Karpas-422 (cell line): ENCODE data around the gene SSH2. TPM values are rescaled to one million over a fixed set of nuclear protein-coding genes. Genes with fewer than 3 reads are reported as not detected.
"Not testable (repeated sequence)": the region's sequence is repeated elsewhere in the genome, so short reads cannot be mapped to it uniquely, and the experiment has no call there.

Source experiments
- DNase-seq: peaks from one replicate; pipeline ENCODE4 v3.0.0-alpha.2; 2015
- H2AFZ ChIP-seq: fragments of 200-600 bp; sonication (generic); 2 replicates; pipeline ENCODE4 v1.6.1; 2014; ENCODE audit warnings: antibody characterized with exemption, low read length, mixed read lengths
- H3K27ac ChIP-seq: fragments of 200-600 bp; sonication (generic); 2 replicates; pipeline ENCODE4 v1.5.1; 2014; ENCODE audit warnings: mild to moderate bottlenecking, low read length, moderate library complexity
- H3K27me3 ChIP-seq: fragments of 200-600 bp; sonication (generic); 2 replicates; pipeline ENCODE4 v1.6.1; 2014; ENCODE audit warnings: low read length, mixed read lengths
- H3K36me3 ChIP-seq: fragments of 200-600 bp; sonication (generic); 2 replicates; pipeline ENCODE4 v1.6.1; 2014; ENCODE audit warnings: low read length, mixed read lengths; ENCODE audit not compliant: insufficient read depth
- H3K4me1 ChIP-seq: fragments of 200-600 bp; sonication (generic); 2 replicates; pipeline ENCODE4 v1.6.1; 2014; ENCODE audit warnings: mild to moderate bottlenecking, low read length, mixed read lengths
- H3K4me2 ChIP-seq: fragments of 200-600 bp; sonication (generic); 2 replicates; pipeline ENCODE4 v1.6.1; 2014; ENCODE audit warnings: low read length, low read depth, mild to moderate bottlenecking; ENCODE audit not compliant: poor library complexity, severe bottlenecking
- H3K4me3 ChIP-seq: fragments of 200-600 bp; sonication (generic); 2 replicates; pipeline ENCODE4 v1.5.1; 2014; ENCODE audit warnings: mild to moderate bottlenecking, antibody characterized with exemption, low read length, mixed read lengths
- H3K79me2 ChIP-seq: fragments of 200-600 bp; sonication (generic); 2 replicates; pipeline ENCODE4 v1.6.1; 2014; ENCODE audit warnings: mild to moderate bottlenecking, low read length, mixed read lengths
- H3K9ac ChIP-seq: fragments of 200-600 bp; sonication (generic); 2 replicates; pipeline ENCODE4 v1.6.0; 2014; ENCODE audit warnings: low read length
- H3K9me2 ChIP-seq: fragments of 200-600 bp; sonication (generic), shearing (Covaris generic); replicated peaks from 2 replicates; pipeline ENCODE4 v1.6.0; 2014; ENCODE audit warnings: mild to moderate bottlenecking, low read length, moderate library complexity; ENCODE audit not compliant: insufficient read depth
- H3K9me3 ChIP-seq: fragments of 300-700, 200-600 bp; sonication (generic); 2 replicates; pipeline ENCODE4 v1.6.1; 2014; ENCODE audit warnings: low read length, mixed read lengths
- H4K20me1 ChIP-seq: fragments of 200-600 bp; sonication (generic); 2 replicates; pipeline ENCODE4 v1.6.1; 2014; ENCODE audit warnings: mild to moderate bottlenecking, antibody characterized with exemption, low read length, low read depth; ENCODE audit not compliant: insufficient read depth
- total RNA-seq: library from RNA; depleted of rRNA; stranded (reverse); fragments of >200 nt; shearing (Covaris generic); gene quantifications from 2 replicates; pipeline ENCODE4 v1.2.3, GENCODE V29; 2014; ENCODE audit warnings: low replicate concordance

SSH2 gene
- total RNA-seq, 1 experiment from 2014 or later = 53.9 TPM

DNA sequence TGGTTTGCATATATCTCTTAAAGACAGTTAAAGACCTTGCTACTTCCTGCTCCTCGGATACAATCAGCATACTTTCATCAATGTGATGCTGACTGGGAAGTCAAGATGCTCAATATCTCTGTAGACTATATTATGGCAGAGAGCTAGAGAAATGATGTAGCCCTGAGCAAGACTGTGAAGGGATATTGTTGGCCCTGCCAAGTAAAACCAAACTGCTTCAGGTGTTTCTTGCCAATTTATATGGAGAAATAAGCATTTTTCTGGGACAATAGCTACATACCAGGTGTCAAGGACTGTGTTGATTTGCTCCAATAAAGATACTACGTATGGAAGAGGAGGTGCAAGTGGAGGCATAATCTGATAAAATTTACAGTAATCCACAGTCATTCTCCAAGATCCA is 6.7 kb upstream of the SSH2 start:
- no peaks in the 10 kb centered on the region for H3K9me3 ChIP-seq
- no peak overlapping the region for H2AFZ ChIP-seq
- H3K27ac ChIP-seq = no peak overlapping the region

DNA sequence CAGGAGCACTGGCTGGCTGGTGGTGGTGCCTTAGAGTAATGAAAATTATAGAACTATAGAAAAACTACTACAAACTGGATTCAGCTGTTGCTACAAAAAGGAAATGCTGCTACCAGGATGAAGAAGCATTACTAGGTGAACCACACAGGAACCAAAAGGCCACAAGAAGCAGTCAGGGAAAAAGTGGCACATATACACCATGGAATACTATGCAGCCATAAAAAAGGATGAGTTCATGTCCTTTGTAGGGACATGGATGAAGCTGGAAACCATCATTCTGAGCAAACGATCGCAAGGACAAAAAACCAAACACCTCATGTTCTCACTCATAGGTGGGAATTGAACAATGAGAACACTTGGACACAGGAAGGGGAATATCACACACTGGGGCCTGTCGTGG is 5.9 kb upstream of the SSH2 start:
- not testable (repeated sequence) for H4K20me1 ChIP-seq, H2AFZ ChIP-seq, H3K4me1 ChIP-seq, H3K9ac ChIP-seq, H3K27me3 ChIP-seq, H3K4me3 ChIP-seq, H3K79me2 ChIP-seq, H3K9me3 ChIP-seq, H3K27ac ChIP-seq, DNase-seq, H3K4me2 ChIP-seq, H3K36me3 ChIP-seq, H3K9me2 ChIP-seq

More for the DNA sequence above, 6.7 kb upstream of the SSH2 start:
- Histone ChIP-seq H3K4me2 (no peak overlapping the region), H3K4me1 (peaks cover 3% of the 10 kb centered on the region), H3K4me3 (no peak overlapping the region), H3K36me3 (no peaks in the 10 kb centered on the region), H3K27me3 (no peaks in the 10 kb centered on the region), H3K9me2 (no peaks in the 10 kb centered on the region), H4K20me1 (no peaks in the 10 kb centered on the region), H3K9ac (no peak overlapping the region), H3K79me2 (no peaks in the 10 kb centered on the region)
- no peak for DNase-seq

DNA sequence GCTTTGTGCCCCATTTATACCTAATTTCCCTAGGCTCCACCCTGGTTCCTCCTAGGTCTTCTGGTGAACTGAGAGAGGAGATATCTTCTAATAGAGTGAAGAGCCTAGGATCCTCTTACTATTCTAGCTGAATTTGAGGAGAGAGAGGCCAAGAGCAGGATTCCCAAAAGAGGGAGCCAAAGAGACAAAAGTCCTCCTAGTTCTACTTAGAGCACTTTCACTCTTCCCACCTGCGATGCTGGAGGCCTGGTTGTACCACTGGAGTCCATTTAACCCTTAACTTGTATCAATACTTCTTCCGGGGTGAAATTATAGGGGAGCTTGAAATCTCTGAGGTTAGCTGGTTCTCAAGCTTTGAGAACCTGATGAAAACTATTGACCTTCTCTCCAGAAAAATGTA is 3.4 kb upstream of the SSH2 start:
- H4K20me1 ChIP-seq = no peaks in the 10 kb centered on the region
- no peak overlapping the region for H3K4me3 ChIP-seq
- no peak overlapping the region for H3K27ac ChIP-seq
- no peaks in the 10 kb centered on the region for H3K9me3 ChIP-seq
- H3K4me2 ChIP-seq = no peak overlapping the region
- H3K4me1 ChIP-seq = peaks cover 16% of the 10 kb centered on the region
- peaks cover 16% of the 10 kb centered on the region for H3K79me2 ChIP-seq
- H3K9me2 ChIP-seq = no peaks in the 10 kb centered on the region
- no peaks in the 10 kb centered on the region for H3K36me3 ChIP-seq
- no peaks in the 10 kb centered on the region for H3K27me3 ChIP-seq
- no peak for DNase-seq
- no peak overlapping the region for H2AFZ ChIP-seq
- no peak overlapping the region for H3K9ac ChIP-seq

DNA sequence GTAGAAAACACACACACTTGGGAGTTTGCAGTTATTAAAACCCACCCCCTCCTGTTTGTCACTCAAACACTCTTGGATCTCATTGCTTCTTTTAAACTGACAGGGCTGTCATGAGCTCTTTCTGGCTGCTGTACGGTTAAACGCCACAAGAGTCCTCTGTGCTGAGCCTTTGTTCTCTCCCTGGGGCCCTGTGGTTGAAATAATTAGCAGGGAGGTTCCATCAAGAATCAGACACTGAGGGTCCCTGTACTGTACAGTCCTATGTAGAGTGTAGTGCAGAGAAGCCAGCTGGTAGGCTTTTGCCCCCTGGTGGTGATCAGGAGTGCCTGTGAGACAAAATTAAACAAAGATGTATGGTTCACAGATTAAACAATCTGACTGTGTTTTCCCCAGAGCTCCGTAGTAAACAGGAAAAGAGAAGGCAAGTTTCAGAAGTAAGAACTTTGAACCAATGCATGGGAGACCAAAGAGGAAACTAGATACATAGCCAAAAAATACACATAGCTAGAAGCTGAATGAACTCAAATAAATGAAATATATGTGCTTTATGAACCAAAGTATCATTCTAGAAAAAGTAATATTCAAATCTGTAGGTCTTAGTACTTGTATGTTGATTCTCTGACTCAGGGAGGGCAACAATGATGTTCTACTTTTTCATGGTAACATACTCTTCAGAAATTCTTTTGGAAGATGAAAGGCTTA is 1.4 kb upstream of the SSH2 start:
- H3K79me2 ChIP-seq = peaks cover 36% of the 10 kb centered on the region
- peak overlapping the region; percentile 88 for H3K9ac ChIP-seq
- H3K4me2 ChIP-seq = peak overlapping the region; percentile 90
- DNase-seq = peak; percentile 98
- no peaks in the 10 kb centered on the region for H3K9me2 ChIP-seq
- H2AFZ ChIP-seq = peak overlapping the region; percentile 44
- H3K4me3 ChIP-seq = peak overlapping the region; percentile 87
- peaks cover 36% of the 10 kb centered on the region for H3K4me1 ChIP-seq
- H4K20me1 ChIP-seq = no peaks in the 10 kb centered on the region
- no peaks in the 10 kb centered on the region for H3K9me3 ChIP-seq
- H3K27me3 ChIP-seq = no peaks in the 10 kb centered on the region
- peaks cover 4% of the 10 kb centered on the region; the same call in 1 of the 2 replicates for H3K36me3 ChIP-seq
- H3K27ac ChIP-seq = peak overlapping the region; percentile 91

DNA sequence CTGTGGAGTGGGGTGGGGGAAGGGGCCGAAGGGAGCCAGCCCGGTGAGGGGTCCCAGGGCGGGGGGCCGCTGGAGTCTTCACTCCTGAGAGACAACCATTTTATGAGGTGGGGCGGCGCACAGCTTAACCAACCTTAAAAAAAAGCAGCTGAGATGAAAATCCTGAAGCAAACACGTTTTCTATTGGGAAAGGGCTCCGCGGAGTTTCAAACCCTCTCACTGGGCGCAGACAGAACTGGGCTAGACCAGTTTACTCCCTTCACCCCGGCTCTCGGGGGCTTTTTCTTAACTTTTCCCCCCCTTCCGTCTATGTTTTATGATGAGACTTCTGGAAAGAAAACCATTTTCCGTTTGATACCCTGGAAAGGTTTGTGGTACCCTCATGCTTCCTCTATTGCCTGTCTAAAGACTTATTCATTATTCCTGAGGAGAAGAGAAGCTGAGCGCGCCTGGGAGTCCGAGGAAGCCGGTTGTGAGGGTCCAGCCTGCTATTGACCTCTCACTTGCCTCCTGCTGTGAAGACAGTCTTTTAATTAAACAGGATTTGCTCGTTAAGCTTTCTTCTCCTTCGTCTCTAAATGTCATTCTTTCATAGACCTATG is 482 bp upstream of the SSH2 start:
- H3K4me3 ChIP-seq = peak overlapping the region; percentile 87
- peaks cover 39% of the 10 kb centered on the region for H3K4me1 ChIP-seq
- H3K9me2 ChIP-seq = no peaks in the 10 kb centered on the region
- H4K20me1 ChIP-seq = no peaks in the 10 kb centered on the region
- no peaks in the 10 kb centered on the region for H3K9me3 ChIP-seq
- H3K27me3 ChIP-seq = no peaks in the 10 kb centered on the region
- H3K27ac ChIP-seq = peak overlapping the region; percentile 91
- H2AFZ ChIP-seq = peak overlapping the region; percentile 60
- peaks cover 4% of the 10 kb centered on the region; the same call in 1 of the 2 replicates for H3K36me3 ChIP-seq
- DNase-seq = no peak
- H3K79me2 ChIP-seq = peaks cover 44% of the 10 kb centered on the region
- H3K4me2 ChIP-seq = peak overlapping the region; percentile 90
- H3K9ac ChIP-seq = peak overlapping the region; percentile 88

DNA sequence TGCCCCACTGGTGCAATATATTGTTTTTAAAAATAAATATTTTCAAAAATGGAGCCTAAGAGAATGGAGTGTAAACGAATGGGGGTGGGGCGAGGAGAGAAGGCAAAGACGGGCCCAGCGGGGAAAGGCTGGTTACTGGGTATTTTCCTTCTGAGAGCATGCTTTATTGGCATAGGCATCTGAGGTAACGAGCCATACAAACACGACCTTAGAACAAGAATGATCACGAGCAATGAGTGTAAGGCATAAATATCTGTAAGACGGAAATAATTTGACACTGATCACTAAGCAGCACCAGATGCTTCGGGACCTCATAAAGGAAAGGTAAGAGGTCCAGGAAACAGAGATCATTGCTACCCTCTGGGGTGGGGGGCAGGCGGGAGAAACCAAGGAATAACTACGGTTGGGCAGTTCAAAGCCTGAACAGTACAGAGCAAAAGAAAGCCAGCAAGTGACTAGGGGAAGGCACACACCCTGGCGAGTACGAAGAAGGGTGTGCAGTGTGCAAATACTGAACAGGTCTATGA is 959 bp downstream of the SSH2 start:
- peaks cover 8% of the 10 kb centered on the region; the same call in 1 of the 2 replicates for H3K36me3 ChIP-seq
- no peaks in the 10 kb centered on the region for H3K27me3 ChIP-seq
- no peaks in the 10 kb centered on the region for H3K9me2 ChIP-seq
- no peaks in the 10 kb centered on the region for H4K20me1 ChIP-seq
- H3K4me2 ChIP-seq = peak overlapping the region; percentile 90
- DNase-seq = peak; percentile 82
- peak overlapping the region; percentile 91 for H3K27ac ChIP-seq
- H2AFZ ChIP-seq = no peak overlapping the region; the same call in 1 of the 2 replicates
- no peaks in the 10 kb centered on the region for H3K9me3 ChIP-seq
- peak overlapping the region; percentile 87 for H3K4me3 ChIP-seq
- H3K4me1 ChIP-seq = peaks cover 51% of the 10 kb centered on the region
- peak overlapping the region; percentile 88 for H3K9ac ChIP-seq
- peaks cover 58% of the 10 kb centered on the region for H3K79me2 ChIP-seq

DNA sequence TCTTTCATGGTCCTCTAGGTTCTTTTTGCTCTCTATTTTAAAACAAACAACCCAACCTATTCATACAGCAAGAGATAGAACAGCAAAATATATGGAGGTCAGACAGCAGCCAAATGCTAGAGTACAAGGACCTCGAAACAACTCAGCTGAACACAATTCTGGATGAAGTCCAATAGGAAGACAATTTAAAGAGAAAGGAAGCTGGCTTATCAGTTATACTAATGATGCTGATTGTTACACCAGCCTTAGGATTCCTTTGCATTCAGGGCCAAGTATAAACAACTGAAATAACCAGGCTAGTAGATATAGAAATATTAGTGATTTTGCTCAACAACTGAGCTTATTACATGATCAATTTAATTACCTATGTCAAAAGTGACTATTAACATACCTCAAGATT is 2.5 kb downstream of the SSH2 start:
- Histone ChIP-seq H3K9me2 (no peaks in the 10 kb centered on the region), H3K4me2 (peak overlapping the region; percentile 90), H3K4me1 (peaks cover 56% of the 10 kb centered on the region), H4K20me1 (no peaks in the 10 kb centered on the region), H3K79me2 (peaks cover 74% of the 10 kb centered on the region), H3K4me3 (peak overlapping the region; percentile 87), H3K9me3 (no peaks in the 10 kb centered on the region), H3K36me3 (peaks cover 9% of the 10 kb centered on the region; the same call in 1 of the 2 replicates), H2AFZ (no peak overlapping the region), H3K9ac (peak overlapping the region; percentile 88), H3K27ac (peak overlapping the region; percentile 91; the same call in 1 of the 2 replicates), H3K27me3 (no peaks in the 10 kb centered on the region)
- DNase-seq = no peak

DNA sequence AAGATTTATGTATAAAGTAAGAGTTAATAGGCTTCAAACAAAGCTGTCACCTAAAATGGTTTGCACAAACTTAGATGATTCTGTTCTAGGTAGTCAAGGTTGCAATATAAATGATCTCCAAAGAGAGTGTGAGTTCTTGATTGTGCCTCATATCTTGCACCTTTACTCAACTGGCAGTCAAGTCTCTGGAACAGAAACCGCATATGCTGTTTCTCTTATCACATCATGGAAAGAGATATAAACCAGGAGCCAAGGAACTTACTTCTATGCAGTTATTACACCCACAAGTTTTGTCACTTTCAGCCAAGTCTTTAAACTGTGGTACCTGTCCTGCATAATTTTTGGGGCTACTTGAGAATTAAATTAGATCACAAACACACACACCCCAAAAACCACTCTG is 5.2 kb downstream of the SSH2 start:
- H3K27ac ChIP-seq = no peak overlapping the region
- H3K4me3 ChIP-seq = no peak overlapping the region
- H3K36me3 ChIP-seq = peaks cover 11% of the 10 kb centered on the region; the same call in 1 of the 2 replicates
- no peak overlapping the region for H2AFZ ChIP-seq
- no peaks in the 10 kb centered on the region for H4K20me1 ChIP-seq
- H3K9ac ChIP-seq = no peak overlapping the region
- no peaks in the 10 kb centered on the region for H3K27me3 ChIP-seq
- no peaks in the 10 kb centered on the region for H3K9me2 ChIP-seq
- H3K4me1 ChIP-seq = peaks cover 44% of the 10 kb centered on the region
- peaks cover 98% of the 10 kb centered on the region for H3K79me2 ChIP-seq
- no peak overlapping the region for H3K4me2 ChIP-seq
- DNase-seq = no peak
- H3K9me3 ChIP-seq = no peaks in the 10 kb centered on the region
